Neural progenitor cell (in vitro differentiated cells): Measurements from ENCODE around the gene LRP1B. TPM values are rescaled to one million over a fixed set of nuclear protein-coding genes. Genes with fewer than 3 reads are reported as not detected.

Experiments
- DNase-seq: peaks from one replicate; pipeline ENCODE4 v3.0.0-alpha.2; 2016; ENCODE audit warnings: low spot score
- H2AFZ ChIP-seq: fragments of 200-600 bp; sonication (generic); replicated peaks from 2 replicates; pipeline ENCODE4 v1.6.1; 2016; ENCODE audit warnings: antibody characterized with exemption
- H3F3A ChIP-seq: fragments of 200-600 bp; sonication (generic); 2 replicates; pipeline ENCODE4 v1.6.1; 2016; ENCODE audit warnings: antibody characterized with exemption, low read depth
- H3K27ac ChIP-seq: fragments of 200-600 bp; sonication (generic); 2 replicates; pipeline ENCODE4 v1.5.1; 2016; ENCODE audit warnings: mild to moderate bottlenecking
- H3K27me3 ChIP-seq: fragments of 200-600 bp; sonication (generic); 2 replicates; pipeline ENCODE4 v1.6.1; 2016; ENCODE audit warnings: mild to moderate bottlenecking, moderate library complexity
- H3K36me3 ChIP-seq: fragments of 200-600 bp; sonication (generic); 2 replicates; pipeline ENCODE4 v1.5.1; 2016
- H3K4me1 ChIP-seq: fragments of 200-600 bp; sonication (generic); 2 replicates; pipeline ENCODE4 v1.6.1; 2016; ENCODE audit warnings: mixed run types
- H3K4me2 ChIP-seq: fragments of 200-600 bp; sonication (generic); 2 replicates; pipeline ENCODE4 v1.6.1; 2016
- H3K4me3 ChIP-seq: fragments of 200-600 bp; sonication (generic); 2 replicates; pipeline ENCODE4 v1.5.1; 2016
- H3K79me2 ChIP-seq: fragments of 200-600 bp; sonication (generic); 2 replicates; pipeline ENCODE4 v1.6.1; 2016; ENCODE audit warnings: low read depth
- H3K9ac ChIP-seq: fragments of 200-600 bp; sonication (generic); 2 replicates; pipeline ENCODE4 v1.6.1; 2016
- H3K9me3 ChIP-seq: fragments of 200-600 bp; sonication (generic); 2 replicates; pipeline ENCODE4 v1.5.1; 2016; ENCODE audit warnings: low read depth
- H4K20me1 ChIP-seq: fragments of 200-600 bp; sonication (generic); 2 replicates; pipeline ENCODE4 v1.6.1; 2016; ENCODE audit warnings: low read depth
- H3K27ac Mint-ChIP-seq: 3 replicates; pipeline ENCODE4 v1.8.0; 2021; ENCODE audit warnings: mixed read lengths
- H3K27me3 Mint-ChIP-seq: 2 replicates; pipeline ENCODE4 v1.8.0; 2022; ENCODE audit warnings: low read depth, mild to moderate bottlenecking, inconsistent platforms, moderate library complexity, mixed read lengths; ENCODE audit not compliant: insufficient read depth
- H3K36me3 Mint-ChIP-seq: 3 replicates; pipeline ENCODE4 v1.8.0; 2021; ENCODE audit warnings: mixed read lengths
- H3K4me1 Mint-ChIP-seq: 3 replicates; pipeline ENCODE4 v1.8.0; 2021; ENCODE audit warnings: mixed read lengths
- H3K4me3 Mint-ChIP-seq: 3 replicates; pipeline ENCODE4 v1.8.0; 2021; ENCODE audit warnings: mild to moderate bottlenecking, moderate library complexity, mixed read lengths
- H3K9me3 Mint-ChIP-seq: 3 replicates; pipeline ENCODE4 v1.8.0; 2020; ENCODE audit warnings: mixed read lengths
- EZH2 ChIP-seq: fragments of 200-600 bp; sonication (generic); IDR thresholded peaks from 2 replicates; pipeline ENCODE4 v1.6.1; 2017; ENCODE audit warnings: antibody characterized with exemption, mild to moderate bottlenecking, moderate library complexity
- EZH2phosphoT487 ChIP-seq: fragments of 200-600 bp; sonication (generic); IDR thresholded peaks from 2 replicates; pipeline ENCODE4 v1.6.1; 2017; ENCODE audit warnings: antibody characterized with exemption
- total RNA-seq: library from RNA; depleted of rRNA; stranded (reverse); fragments of >200 nt; gene quantifications from 2 replicates; pipeline ENCODE4 v1.2.3, GENCODE V29; 2015; ENCODE audit warnings: low replicate concordance
- TF ChIP-seq, protein P1 (sequence below): fragments of 200-600 bp; sonication (generic); IDR thresholded peaks from 2 replicates; pipeline ENCODE4 v1.5.1; 2017; ENCODE audit warnings: antibody characterized with exemption, mild to moderate bottlenecking

Gene LRP1B
- total RNA-seq, 1 donor from 2014 or later = not detected

DNA sequence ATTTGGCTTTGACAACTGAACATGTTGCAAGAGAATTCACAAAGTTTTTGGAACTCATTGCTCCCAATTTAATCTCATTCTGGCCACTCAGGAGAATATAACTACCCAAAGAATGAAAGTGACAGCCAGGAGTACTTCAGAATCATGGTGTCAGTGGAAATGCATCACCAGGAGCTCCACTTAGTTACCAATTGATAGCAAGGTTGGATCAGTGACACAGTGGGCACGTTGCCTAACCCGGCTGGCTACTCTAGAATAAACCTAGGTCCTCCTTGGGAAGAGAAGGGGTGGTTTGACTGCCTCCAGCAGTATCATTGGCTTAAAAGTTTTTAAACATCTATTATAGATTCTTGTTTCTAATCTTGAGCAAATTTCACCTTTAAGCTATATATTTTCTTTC, 40.0 kb upstream of the LRP1B start:
- Histone ChIP-seq H3F3A (no peaks in the 10 kb centered on the region), H3K9ac (no peak overlapping the region), H4K20me1 (no peaks in the 10 kb centered on the region), H3K36me3 (no peaks in the 10 kb centered on the region), H2AFZ (no peak overlapping the region), H3K9me3 (no peaks in the 10 kb centered on the region), H3K27me3 (no peaks in the 10 kb centered on the region), H3K4me3 (no peak overlapping the region), H3K79me2 (no peaks in the 10 kb centered on the region), H3K4me1 (no peaks in the 10 kb centered on the region), H3K4me2 (no peak overlapping the region), H3K27ac (no peak overlapping the region)
- TF ChIP-seq EZH2phosphoT487 = no peak
- H3K27me3 Mint-ChIP-seq = no peaks in the 10 kb centered on the region
- H3K9me3 Mint-ChIP-seq = no peaks in the 10 kb centered on the region
- peaks cover 2% of the 10 kb centered on the region for H3K4me1 Mint-ChIP-seq
- no peak for DNase-seq
- H3K27ac Mint-ChIP-seq = no peak overlapping the region
- no peaks in the 10 kb centered on the region for H3K36me3 Mint-ChIP-seq
- H3K4me3 Mint-ChIP-seq = no peak overlapping the region

DNA sequence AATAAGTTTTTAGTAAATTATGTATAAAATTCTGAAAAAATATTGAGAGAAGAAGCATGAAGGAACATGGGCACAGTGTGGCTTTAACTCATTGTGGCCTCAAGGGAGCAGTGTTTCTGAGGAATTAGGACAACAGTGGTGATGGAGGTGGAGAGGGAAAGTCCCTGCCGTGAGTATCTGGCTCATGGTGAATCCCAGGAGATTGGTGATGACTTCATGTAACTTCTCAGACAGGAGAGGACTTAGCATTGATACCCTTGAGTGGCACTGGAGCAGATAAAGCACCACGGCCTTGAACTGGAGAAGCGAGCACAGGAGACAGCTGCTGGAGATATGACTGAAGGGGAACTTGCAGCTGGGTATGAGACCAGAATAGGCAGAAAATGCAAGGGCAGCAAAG, 35.0 kb upstream of the LRP1B start:
- Mint-ChIP-seq H3K9me3 (no peaks in the 10 kb centered on the region), H3K4me1 (no peaks in the 10 kb centered on the region), H3K4me3 (no peak overlapping the region), H3K36me3 (no peaks in the 10 kb centered on the region), H3K27me3 (no peaks in the 10 kb centered on the region), H3K27ac (no peak overlapping the region)
- H3K36me3 ChIP-seq = no peaks in the 10 kb centered on the region
- DNase-seq = peak; percentile 48
- H3K27ac ChIP-seq = no peak overlapping the region
- H3K27me3 ChIP-seq = no peaks in the 10 kb centered on the region
- no peak overlapping the region for H3K4me3 ChIP-seq
- H2AFZ ChIP-seq = peak overlapping the region; percentile 85
- no peak overlapping the region for H3K4me2 ChIP-seq
- no peaks in the 10 kb centered on the region for H3K79me2 ChIP-seq
- no peak overlapping the region for H3K9ac ChIP-seq
- H3F3A ChIP-seq = no peaks in the 10 kb centered on the region
- H4K20me1 ChIP-seq = no peaks in the 10 kb centered on the region
- TF ChIP-seq, protein P1, sequence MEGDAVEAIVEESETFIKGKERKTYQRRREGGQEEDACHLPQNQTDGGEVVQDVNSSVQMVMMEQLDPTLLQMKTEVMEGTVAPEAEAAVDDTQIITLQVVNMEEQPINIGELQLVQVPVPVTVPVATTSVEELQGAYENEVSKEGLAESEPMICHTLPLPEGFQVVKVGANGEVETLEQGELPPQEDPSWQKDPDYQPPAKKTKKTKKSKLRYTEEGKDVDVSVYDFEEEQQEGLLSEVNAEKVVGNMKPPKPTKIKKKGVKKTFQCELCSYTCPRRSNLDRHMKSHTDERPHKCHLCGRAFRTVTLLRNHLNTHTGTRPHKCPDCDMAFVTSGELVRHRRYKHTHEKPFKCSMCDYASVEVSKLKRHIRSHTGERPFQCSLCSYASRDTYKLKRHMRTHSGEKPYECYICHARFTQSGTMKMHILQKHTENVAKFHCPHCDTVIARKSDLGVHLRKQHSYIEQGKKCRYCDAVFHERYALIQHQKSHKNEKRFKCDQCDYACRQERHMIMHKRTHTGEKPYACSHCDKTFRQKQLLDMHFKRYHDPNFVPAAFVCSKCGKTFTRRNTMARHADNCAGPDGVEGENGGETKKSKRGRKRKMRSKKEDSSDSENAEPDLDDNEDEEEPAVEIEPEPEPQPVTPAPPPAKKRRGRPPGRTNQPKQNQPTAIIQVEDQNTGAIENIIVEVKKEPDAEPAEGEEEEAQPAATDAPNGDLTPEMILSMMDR = peak; percentile 59
- no peak for TF ChIP-seq EZH2phosphoT487
- H3K4me1 ChIP-seq = no peaks in the 10 kb centered on the region
- no peaks in the 10 kb centered on the region for H3K9me3 ChIP-seq

DNA sequence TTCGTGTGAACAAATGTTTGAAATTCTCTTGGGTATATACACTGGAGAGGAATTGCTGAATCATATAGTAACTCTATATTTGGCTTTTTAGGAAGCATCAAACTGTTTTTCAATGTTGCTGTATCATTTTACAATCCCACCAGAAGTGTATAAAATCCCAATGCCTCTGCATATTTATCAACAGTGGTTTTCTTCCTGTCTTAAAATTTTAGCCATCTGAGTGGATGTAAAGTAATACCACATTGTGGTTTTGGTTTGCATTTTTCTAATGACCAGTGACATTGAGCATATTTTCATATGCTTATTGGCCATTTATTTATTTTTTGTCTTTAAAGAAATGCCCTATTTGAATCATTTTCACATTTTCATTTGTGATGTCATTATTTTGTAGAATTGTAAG, 22.8 kb upstream of the LRP1B start:
- Mint-ChIP-seq H3K36me3 (no peaks in the 10 kb centered on the region), H3K27ac (no peak overlapping the region), H3K27me3 (peaks cover 3% of the 10 kb centered on the region), H3K9me3 (peaks cover 2% of the 10 kb centered on the region), H3K4me3 (no peak overlapping the region), H3K4me1 (no peaks in the 10 kb centered on the region)
- Histone ChIP-seq H3K9me3 (no peaks in the 10 kb centered on the region), H3K27ac (no peak overlapping the region), H2AFZ (no peak overlapping the region), H4K20me1 (no peaks in the 10 kb centered on the region), H3F3A (no peaks in the 10 kb centered on the region), H3K4me2 (no peak overlapping the region), H3K4me1 (no peaks in the 10 kb centered on the region), H3K79me2 (no peaks in the 10 kb centered on the region), H3K4me3 (no peak overlapping the region), H3K27me3 (no peaks in the 10 kb centered on the region), H3K36me3 (no peaks in the 10 kb centered on the region), H3K9ac (no peak overlapping the region)
- TF ChIP-seq EZH2 = no peak
- TF ChIP-seq EZH2phosphoT487 = no peak
- TF ChIP-seq, protein P1 = no peak
- no peak for DNase-seq

DNA sequence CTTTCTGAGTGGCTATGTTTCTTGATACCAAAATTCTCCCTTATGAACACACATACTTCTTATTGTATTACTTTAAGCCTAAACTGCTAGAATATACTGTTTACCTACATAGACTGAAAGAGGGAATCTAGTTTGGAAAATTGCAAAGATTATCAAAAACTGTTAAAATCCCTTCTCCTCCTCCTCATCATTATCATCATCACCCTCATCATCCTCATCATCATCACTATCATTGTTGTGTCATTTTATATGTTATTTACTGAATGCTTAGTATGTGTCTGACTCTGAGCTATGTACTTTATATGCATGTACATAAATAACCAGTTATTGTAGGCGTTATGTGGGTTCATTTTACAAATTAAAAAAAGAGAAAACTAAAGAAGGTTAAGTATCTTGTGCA, 19.6 kb upstream of the LRP1B start:
- no peak overlapping the region for H3K4me3 Mint-ChIP-seq
- Histone ChIP-seq H3K79me2 (no peaks in the 10 kb centered on the region), H3F3A (no peaks in the 10 kb centered on the region), H3K4me3 (no peak overlapping the region), H3K27me3 (no peaks in the 10 kb centered on the region), H3K36me3 (no peaks in the 10 kb centered on the region), H4K20me1 (no peaks in the 10 kb centered on the region), H3K9ac (no peak overlapping the region), H3K4me2 (no peak overlapping the region), H3K4me1 (no peaks in the 10 kb centered on the region), H2AFZ (no peak overlapping the region), H3K27ac (no peak overlapping the region), H3K9me3 (no peaks in the 10 kb centered on the region)
- peaks cover 2% of the 10 kb centered on the region for H3K27me3 Mint-ChIP-seq
- no peak for TF ChIP-seq EZH2
- no peak for TF ChIP-seq EZH2phosphoT487
- TF ChIP-seq, protein P1 = no peak
- H3K36me3 Mint-ChIP-seq = no peaks in the 10 kb centered on the region
- no peak for DNase-seq
- no peak overlapping the region for H3K27ac Mint-ChIP-seq
- H3K4me1 Mint-ChIP-seq = no peaks in the 10 kb centered on the region
- peaks cover 2% of the 10 kb centered on the region for H3K9me3 Mint-ChIP-seq
